ENCODE results near the gene GRIK2. TPM values are rescaled to one million over a fixed set of nuclear protein-coding genes. Genes with fewer than 3 reads are reported as not detected.

The GRIK2 gene
- total and polyA plus RNA-seq, 2 experiments from 2014 or later, result 0.21 to 0.45 TPM

- H3K9me3 ChIP-seq (ENCODE audit: low read depth), result no peaks in the 10 kb centered on the region
- no peak overlapping the region for H3K4me3 ChIP-seq
- no peaks in the 10 kb centered on the region for H3K27me3 ChIP-seq
- H3K27ac ChIP-seq, result no peak overlapping the region
- TF ChIP-seq, protein P1, sequence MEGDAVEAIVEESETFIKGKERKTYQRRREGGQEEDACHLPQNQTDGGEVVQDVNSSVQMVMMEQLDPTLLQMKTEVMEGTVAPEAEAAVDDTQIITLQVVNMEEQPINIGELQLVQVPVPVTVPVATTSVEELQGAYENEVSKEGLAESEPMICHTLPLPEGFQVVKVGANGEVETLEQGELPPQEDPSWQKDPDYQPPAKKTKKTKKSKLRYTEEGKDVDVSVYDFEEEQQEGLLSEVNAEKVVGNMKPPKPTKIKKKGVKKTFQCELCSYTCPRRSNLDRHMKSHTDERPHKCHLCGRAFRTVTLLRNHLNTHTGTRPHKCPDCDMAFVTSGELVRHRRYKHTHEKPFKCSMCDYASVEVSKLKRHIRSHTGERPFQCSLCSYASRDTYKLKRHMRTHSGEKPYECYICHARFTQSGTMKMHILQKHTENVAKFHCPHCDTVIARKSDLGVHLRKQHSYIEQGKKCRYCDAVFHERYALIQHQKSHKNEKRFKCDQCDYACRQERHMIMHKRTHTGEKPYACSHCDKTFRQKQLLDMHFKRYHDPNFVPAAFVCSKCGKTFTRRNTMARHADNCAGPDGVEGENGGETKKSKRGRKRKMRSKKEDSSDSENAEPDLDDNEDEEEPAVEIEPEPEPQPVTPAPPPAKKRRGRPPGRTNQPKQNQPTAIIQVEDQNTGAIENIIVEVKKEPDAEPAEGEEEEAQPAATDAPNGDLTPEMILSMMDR (IDR thresholded peaks at IDR 0.05; ENCODE audit: low read depth, low read length), result no peak
- no peaks in the 10 kb centered on the region for H3K36me3 ChIP-seq
- no peak for DNase-seq (ENCODE audit: low read depth in 1 of 2, low spot score in 1 of 2)
- no peaks in the 10 kb centered on the region for H3K4me1 ChIP-seq (ENCODE audit: low read depth)
Measured at GRCh38 chr6:101980924-101981323, 587.4 kb downstream of the GRIK2 start.

- no peaks in the 10 kb centered on the region for H3K4me1 ChIP-seq (ENCODE audit: low read depth)
- no peaks in the 10 kb centered on the region for H3K36me3 ChIP-seq
- H3K27ac ChIP-seq, result no peak overlapping the region
- H3K27me3 ChIP-seq, result no peaks in the 10 kb centered on the region
- H3K4me3 ChIP-seq, result no peak overlapping the region
- H3K9me3 ChIP-seq (ENCODE audit: low read depth), result no peaks in the 10 kb centered on the region
- TF ChIP-seq, protein P1 (IDR thresholded peaks at IDR 0.05; ENCODE audit: low read depth, low read length), result no peak
- DNase-seq (ENCODE audit: low read depth in 1 of 2, low spot score in 1 of 2), result no peak
Measured at GRCh38 chr6:101986476-101986875, 593.0 kb downstream of the GRIK2 start.

DNA sequence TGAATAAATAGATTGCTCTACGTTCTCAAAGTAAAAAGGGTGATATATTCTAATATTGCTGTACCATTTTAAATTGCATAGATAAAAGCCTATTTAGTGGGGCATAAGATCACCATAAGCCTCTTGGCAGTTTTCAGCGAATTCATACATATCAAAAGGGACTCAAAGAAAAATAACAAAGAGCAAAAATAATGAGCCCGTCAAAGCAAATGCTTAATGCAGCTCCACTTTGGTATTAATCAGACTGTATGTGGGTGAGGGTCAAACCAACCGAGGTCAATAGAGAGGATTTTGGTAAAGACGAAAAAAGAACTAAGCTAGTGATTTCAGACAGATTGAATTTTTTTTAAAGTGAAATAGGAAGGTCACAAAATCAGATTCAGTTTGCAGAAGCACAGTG is 598.8 kb downstream of the GRIK2 start:
- H3K27ac ChIP-seq, result no peak overlapping the region
- TF ChIP-seq, protein P1 (IDR thresholded peaks at IDR 0.05; ENCODE audit: low read depth, low read length), result no peak
- DNase-seq (ENCODE audit: low read depth in 1 of 2, low spot score in 1 of 2), result no peak
- no peaks in the 10 kb centered on the region for H3K27me3 ChIP-seq
- no peaks in the 10 kb centered on the region for H3K9me3 ChIP-seq (ENCODE audit: low read depth)
- H3K4me1 ChIP-seq (ENCODE audit: low read depth), result no peaks in the 10 kb centered on the region
- no peaks in the 10 kb centered on the region for H3K36me3 ChIP-seq
- no peak overlapping the region for H3K4me3 ChIP-seq

DNA sequence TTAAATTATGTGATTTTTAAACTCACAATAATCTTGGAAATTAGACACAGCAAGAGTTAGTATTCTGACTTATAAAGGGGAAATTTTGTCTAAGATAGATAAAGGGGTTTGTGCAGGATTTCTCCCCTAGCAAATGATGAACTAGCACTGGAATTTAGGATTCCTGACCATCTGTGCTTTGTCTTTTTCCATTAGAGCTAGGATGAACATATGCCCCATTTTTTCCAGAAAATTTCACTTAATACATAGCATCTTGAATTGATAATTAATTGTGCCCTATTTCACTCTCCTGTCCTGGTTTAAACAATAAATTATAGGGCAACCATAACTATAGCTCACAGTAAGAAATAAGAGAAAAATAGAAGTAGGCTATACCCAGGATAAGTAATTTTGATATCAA is 601.0 kb downstream of the GRIK2 start:
- H3K9me3 ChIP-seq (ENCODE audit: low read depth), result no peaks in the 10 kb centered on the region

DNA sequence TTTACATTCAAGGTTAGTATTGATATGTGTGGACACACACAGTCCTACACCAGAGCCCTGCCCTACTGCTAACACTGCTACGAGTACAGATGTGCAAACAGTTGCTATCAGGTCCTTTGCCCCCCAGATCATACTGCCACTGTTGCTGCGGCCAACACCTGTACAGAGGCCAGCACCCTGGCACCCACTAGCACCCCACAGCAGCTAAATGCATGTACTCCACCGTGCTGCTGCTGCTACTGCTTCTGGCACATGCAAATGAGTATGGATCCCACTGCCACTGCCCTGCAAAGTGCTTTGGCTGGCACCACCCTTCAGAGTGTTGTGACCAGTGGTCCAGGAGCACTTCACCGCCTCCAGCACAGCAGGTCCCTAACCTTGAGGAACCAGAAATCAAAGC is 621.9 kb downstream of the GRIK2 start:
- TF ChIP-seq, protein P1 (IDR thresholded peaks at IDR 0.05; ENCODE audit: low read depth, low read length), result no peak
- Histone ChIP-seq H3K4me3 (no peak overlapping the region), H3K36me3 (no peaks in the 10 kb centered on the region), H3K27me3 (no peaks in the 10 kb centered on the region), H3K9me3 (ENCODE audit: low read depth) (no peaks in the 10 kb centered on the region), H3K27ac (no peak overlapping the region), H3K4me1 (ENCODE audit: low read depth) (no peaks in the 10 kb centered on the region)
- DNase-seq (ENCODE audit: low read depth in 1 of 2, low spot score in 1 of 2), result no peak

More for the DNA sequence above, 601.0 kb downstream of the GRIK2 start:
- Histone ChIP-seq H3K27me3 (no peaks in the 10 kb centered on the region), H3K27ac (no peak overlapping the region), H3K36me3 (no peaks in the 10 kb centered on the region), H3K4me3 (no peak overlapping the region), H3K4me1 (ENCODE audit: low read depth) (no peaks in the 10 kb centered on the region)
- TF ChIP-seq, protein P1 (IDR thresholded peaks at IDR 0.05; ENCODE audit: low read depth, low read length), result no peak
- DNase-seq (ENCODE audit: low read depth in 1 of 2, low spot score in 1 of 2), result no peak

GRCh38 chr6:102022281-102022680 is 628.8 kb downstream of the GRIK2 start:
- no peaks in the 10 kb centered on the region for H3K36me3 ChIP-seq
- TF ChIP-seq, protein P1 (IDR thresholded peaks at IDR 0.05; ENCODE audit: low read depth, low read length), result no peak
- no peak overlapping the region for H3K27ac ChIP-seq
- H3K4me1 ChIP-seq (ENCODE audit: low read depth), result no peaks in the 10 kb centered on the region
- no peak for DNase-seq (ENCODE audit: low read depth in 1 of 2, low spot score in 1 of 2)
- H3K9me3 ChIP-seq (ENCODE audit: low read depth), result no peaks in the 10 kb centered on the region
- no peaks in the 10 kb centered on the region for H3K27me3 ChIP-seq
- no peak overlapping the region for H3K4me3 ChIP-seq

Data from cardiac muscle cell (in vitro differentiated cells and primary cell).